ENCODE data around the gene VLDLR. TPM values are rescaled to one million over a fixed set of nuclear protein-coding genes. Genes with fewer than 3 reads are reported as not detected.

The VLDLR gene
- total RNA-seq, 1 experiment from 2014 or later: 4.5 TPM

GRCh38 chr9:2603621-2604020 lies 18.0 kb upstream of the VLDLR start:
- H3K27ac ChIP-seq (ENCODE audit: low read depth, low read length, poor library complexity, severe bottlenecking): no peak overlapping the region
- intact Hi-C loops (cut with micrococcal nuclease; ENCODE audit: unreplicated experiment): no loop called here
- no peaks in the 10 kb centered on the region for H3K4me1 ChIP-seq (ENCODE audit: insufficient read depth, low read length, poor library complexity, severe bottlenecking)
- BruUV-seq (replicated peaks): no TSS peak
- H3K4me3 ChIP-seq (ENCODE audit: low read depth, low read length, poor library complexity, severe bottlenecking): no peak overlapping the region
- TF ChIP-seq CTCF (conservative IDR thresholded peaks at IDR 0.05; ENCODE audit: low read depth, low read length) (no peak), EZH2 (IDR thresholded peaks at IDR 0.05; ENCODE audit: borderline replicate concordance, low read depth, low read length, poor library complexity, severe bottlenecking) (no peak)
- H3K27me3 ChIP-seq (replicated peaks; ENCODE audit: insufficient read depth, low read depth, low read length, poor library complexity): peaks cover 3% of the 10 kb centered on the region
- ChIA-PET CTCF (no interaction called here), POLR2A (ENCODE audit: low non-redundant PET) (no interaction called here)
- H3K36me3 ChIP-seq (ENCODE audit: insufficient read depth, low read length, poor library complexity, severe bottlenecking): no peaks in the 10 kb centered on the region
- H3K9me3 ChIP-seq (ENCODE audit: low read depth, low read length, poor library complexity, severe bottlenecking): no peaks in the 10 kb centered on the region
- no peak for DNase-seq (ENCODE audit: low spot score)

GRCh38 chr9:2605246-2605645 lies 16.3 kb upstream of the VLDLR start:
- intact Hi-C loops (cut with micrococcal nuclease; ENCODE audit: unreplicated experiment): no loop called here
- BruUV-seq (replicated peaks): no TSS peak
- Histone ChIP-seq H3K27me3 (replicated peaks; ENCODE audit: insufficient read depth, low read depth, low read length, poor library complexity) (no peaks in the 10 kb centered on the region), H3K4me1 (ENCODE audit: insufficient read depth, low read length, poor library complexity, severe bottlenecking) (no peaks in the 10 kb centered on the region), H3K4me3 (ENCODE audit: low read depth, low read length, poor library complexity, severe bottlenecking) (no peak overlapping the region), H3K36me3 (ENCODE audit: insufficient read depth, low read length, poor library complexity, severe bottlenecking) (no peaks in the 10 kb centered on the region), H3K27ac (ENCODE audit: low read depth, low read length, poor library complexity, severe bottlenecking) (no peak overlapping the region), H3K9me3 (ENCODE audit: low read depth, low read length, poor library complexity, severe bottlenecking) (no peaks in the 10 kb centered on the region)
- DNase-seq (ENCODE audit: low spot score): no peak
- TF ChIP-seq EZH2 (IDR thresholded peaks at IDR 0.05; ENCODE audit: borderline replicate concordance, low read depth, low read length, poor library complexity, severe bottlenecking) (no peak), CTCF (conservative IDR thresholded peaks at IDR 0.05; ENCODE audit: low read depth, low read length) (no peak)
- ChIA-PET CTCF (no interaction called here), POLR2A (ENCODE audit: low non-redundant PET) (no interaction called here)

- H3K27ac ChIP-seq (ENCODE audit: low read depth, low read length, poor library complexity, severe bottlenecking): no peak overlapping the region
- BruUV-seq (replicated peaks): no TSS peak
- ChIA-PET CTCF (no interaction called here), POLR2A (ENCODE audit: low non-redundant PET) (no interaction called here)
- intact Hi-C loops (cut with micrococcal nuclease; ENCODE audit: unreplicated experiment): no loop called here
- H3K9me3 ChIP-seq (ENCODE audit: low read depth, low read length, poor library complexity, severe bottlenecking): no peaks in the 10 kb centered on the region
- DNase-seq (ENCODE audit: low spot score): no peak
- no peaks in the 10 kb centered on the region for H3K36me3 ChIP-seq (ENCODE audit: insufficient read depth, low read length, poor library complexity, severe bottlenecking)
- H3K4me3 ChIP-seq (ENCODE audit: low read depth, low read length, poor library complexity, severe bottlenecking): no peak overlapping the region
- H3K27me3 ChIP-seq (replicated peaks; ENCODE audit: insufficient read depth, low read depth, low read length, poor library complexity): peaks cover 4% of the 10 kb centered on the region
- no peaks in the 10 kb centered on the region for H3K4me1 ChIP-seq (ENCODE audit: insufficient read depth, low read length, poor library complexity, severe bottlenecking)
- no peak for TF ChIP-seq CTCF (conservative IDR thresholded peaks at IDR 0.05; ENCODE audit: low read depth, low read length)
- TF ChIP-seq EZH2 (IDR thresholded peaks at IDR 0.05; ENCODE audit: borderline replicate concordance, low read depth, low read length, poor library complexity, severe bottlenecking): no peak
These were observed 13.3 kb upstream of the VLDLR start for GRCh38 chr9:2608276-2608675.
